Stomach (tissue), 4 donors: ENCODE measurements around the gene PDE6A.

Experiments
- CTCF ChIP-seq, 7 experiments: fragments of 450-650 bp in 4 of 7; fragments of 200-600 bp in 3 of 7; sonication (generic) in 3 of 7; IDR thresholded peaks; one replicate each; pipeline ENCODE4 v1.5.1; 2016 to 2019; ENCODE audit warnings: antibody characterized with exemption in 7 of 7, control low read depth in 2 of 7, mild to moderate bottlenecking in 1 of 7
- POLR2A ChIP-seq, 4 donors: fragments of 450-650 bp; IDR thresholded peaks; one replicate each; pipeline ENCODE4 v1.6.1; 2016; ENCODE audit warnings: antibody characterized with exemption in 4 of 4, control low read depth in 2 of 4, mild to moderate bottlenecking in 1 of 4, moderate library complexity in 1 of 4

GRCh38 chr5:149953436-149954121 is 9.0 kb upstream of the PDE6A start:
- TF ChIP-seq CTCF (IDR thresholded peaks at IDR 0.05) = no peak
- TF ChIP-seq POLR2A (IDR thresholded peaks at IDR 0.05) = no peak
